GM12801 (cell line): ENCODE results near the gene PRC1.

Experiments used
- TF ChIP-seq, protein P1 (sequence below): IDR thresholded peaks from one replicate; pipeline ENCODE4 v1.5.1; 2011; ENCODE audit warnings: control low read depth; ENCODE audit not compliant: insufficient read length; ENCODE audit errors: extremely low read depth

PRC1 gene

DNA sequence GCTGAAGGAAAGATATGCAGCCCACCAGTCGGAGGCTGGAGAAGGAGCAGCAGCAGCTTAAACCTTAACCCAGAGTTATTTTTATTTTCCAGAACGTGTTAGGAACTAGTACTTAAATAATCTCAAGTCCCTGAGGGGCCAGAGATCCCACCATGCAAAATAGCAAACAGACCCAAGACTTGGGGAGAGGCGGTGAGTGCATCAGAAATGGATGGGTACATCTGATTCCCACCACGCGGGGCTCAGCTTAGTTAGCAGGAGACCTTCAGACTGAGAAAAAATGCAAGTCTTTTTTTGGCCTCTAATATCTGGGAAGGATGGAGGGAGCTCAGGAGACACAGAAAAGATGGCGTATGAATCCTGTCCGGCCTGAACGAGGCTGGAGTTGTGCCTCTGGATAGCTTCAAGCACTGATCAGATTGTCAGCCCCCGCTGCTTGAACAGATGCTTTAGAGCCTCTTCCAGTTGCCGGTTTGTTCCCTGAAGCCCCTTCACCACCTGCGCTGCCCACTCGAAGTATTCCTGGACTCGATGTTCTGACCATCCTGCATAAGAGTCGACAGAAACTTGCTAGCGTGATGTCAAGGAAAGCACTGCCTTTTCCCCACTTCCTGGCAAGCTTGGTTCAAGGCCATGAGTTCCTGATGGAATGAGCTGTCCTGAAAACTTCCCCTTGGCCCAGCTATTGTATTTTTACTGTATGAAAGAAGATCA, 63.3 kb downstream of the PRC1 start:
- TF ChIP-seq, protein P1, sequence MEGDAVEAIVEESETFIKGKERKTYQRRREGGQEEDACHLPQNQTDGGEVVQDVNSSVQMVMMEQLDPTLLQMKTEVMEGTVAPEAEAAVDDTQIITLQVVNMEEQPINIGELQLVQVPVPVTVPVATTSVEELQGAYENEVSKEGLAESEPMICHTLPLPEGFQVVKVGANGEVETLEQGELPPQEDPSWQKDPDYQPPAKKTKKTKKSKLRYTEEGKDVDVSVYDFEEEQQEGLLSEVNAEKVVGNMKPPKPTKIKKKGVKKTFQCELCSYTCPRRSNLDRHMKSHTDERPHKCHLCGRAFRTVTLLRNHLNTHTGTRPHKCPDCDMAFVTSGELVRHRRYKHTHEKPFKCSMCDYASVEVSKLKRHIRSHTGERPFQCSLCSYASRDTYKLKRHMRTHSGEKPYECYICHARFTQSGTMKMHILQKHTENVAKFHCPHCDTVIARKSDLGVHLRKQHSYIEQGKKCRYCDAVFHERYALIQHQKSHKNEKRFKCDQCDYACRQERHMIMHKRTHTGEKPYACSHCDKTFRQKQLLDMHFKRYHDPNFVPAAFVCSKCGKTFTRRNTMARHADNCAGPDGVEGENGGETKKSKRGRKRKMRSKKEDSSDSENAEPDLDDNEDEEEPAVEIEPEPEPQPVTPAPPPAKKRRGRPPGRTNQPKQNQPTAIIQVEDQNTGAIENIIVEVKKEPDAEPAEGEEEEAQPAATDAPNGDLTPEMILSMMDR: no peak

- TF ChIP-seq, protein P1: no peak
These were observed 64.9 kb downstream of the PRC1 start for GRCh38 chr15:90929246-90930019.

DNA sequence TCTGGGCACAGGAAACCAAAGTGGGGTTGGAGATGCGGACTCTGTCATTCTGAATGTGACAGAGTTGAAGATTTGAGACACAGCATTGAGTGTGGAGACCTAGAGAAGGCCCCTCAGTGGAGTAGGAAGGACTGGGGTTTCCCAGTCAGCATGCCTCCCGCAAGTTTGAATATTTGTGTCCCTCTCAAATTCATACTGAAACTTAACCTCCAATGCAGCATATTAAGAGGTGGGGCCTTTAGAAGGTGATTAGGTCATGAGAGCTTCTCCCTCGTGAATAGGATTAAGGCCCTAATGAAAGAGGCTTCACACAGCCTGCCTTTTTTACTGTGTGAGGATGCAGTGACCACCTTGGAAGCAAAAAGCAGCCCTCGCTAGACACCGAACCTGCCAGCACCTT, 70.0 kb downstream of the PRC1 start:
- TF ChIP-seq, protein P1: no peak

DNA sequence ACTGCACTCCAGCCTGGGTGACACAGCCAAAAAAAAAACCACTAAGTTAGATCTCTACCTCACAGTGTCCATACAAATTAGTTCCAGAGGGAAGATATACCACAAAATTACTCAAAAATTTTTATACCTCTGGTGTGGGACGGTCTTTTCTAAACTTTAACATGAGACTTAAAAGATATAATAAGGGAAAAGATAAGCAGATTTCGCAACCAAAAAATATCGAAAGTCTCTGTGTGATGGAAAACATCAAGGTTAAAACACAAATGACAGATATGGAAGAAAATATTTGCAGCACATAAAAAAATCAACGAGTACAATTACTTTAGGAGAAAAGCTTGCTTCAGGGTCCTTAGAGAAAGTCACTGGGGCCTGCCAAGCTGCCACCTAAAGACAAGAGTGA, 72.4 kb downstream of the PRC1 start:
- TF ChIP-seq, protein P1: no peak

DNA sequence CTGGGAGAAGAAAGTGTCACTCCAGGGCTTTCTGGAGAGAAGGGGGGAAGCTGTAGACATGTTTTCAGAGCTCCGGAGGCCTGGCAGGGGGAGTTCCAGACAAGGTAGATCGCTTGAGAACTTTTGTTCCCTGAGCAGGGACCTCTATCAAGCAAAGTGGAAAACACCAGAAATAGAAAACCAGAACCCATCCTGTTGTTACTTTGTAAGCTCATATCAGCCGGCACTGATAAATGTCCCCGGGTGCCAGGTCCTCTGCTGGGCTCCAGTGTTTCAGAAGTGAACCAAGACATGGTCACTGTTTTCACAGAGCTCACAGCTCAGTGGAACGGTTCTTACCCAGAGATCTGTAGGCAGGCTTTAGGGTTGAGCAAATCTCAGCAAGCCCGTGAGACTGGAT, 75.5 kb downstream of the PRC1 start:
- TF ChIP-seq, protein P1: no peak

DNA sequence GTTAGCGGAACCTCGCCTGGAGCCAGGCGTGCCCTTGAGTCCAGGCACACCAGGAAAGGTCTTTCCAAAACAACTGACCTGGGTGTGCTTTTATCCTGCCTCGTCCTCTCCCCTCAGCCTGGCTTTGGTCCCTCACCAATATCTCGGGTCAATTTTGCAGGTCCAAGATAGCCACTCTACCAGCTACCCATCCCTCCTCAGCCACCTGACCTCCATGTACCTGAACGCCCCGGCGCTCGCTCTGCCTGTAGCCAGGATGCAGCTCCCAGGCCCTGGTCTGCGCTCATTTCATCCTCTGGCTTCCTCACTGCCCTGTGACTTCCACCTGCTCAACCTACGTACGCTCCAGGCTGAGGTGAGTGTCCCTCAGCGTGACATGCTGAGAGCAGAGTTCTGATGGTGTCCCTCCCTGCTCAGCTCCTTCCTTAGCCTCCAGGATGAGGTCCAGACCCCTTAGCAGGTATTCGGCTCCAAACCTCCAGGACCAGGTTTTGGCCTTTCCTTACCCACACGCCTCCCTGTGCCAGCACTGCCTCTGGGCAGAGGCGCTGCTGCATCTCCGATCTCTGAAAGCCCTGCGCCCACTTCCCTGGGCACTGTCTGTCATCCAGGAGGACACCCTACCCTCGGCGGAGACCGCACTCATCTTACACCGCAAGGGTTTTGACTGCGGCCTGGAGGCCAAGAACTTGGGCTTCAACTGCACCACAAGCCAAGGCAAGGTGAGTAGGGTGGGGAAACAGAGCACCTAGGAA, 76.1 kb downstream of the PRC1 start:
- TF ChIP-seq, protein P1: no peak

- TF ChIP-seq, protein P1: no peak
These were observed 76.8 kb downstream of the PRC1 start for GRCh38 chr15:90917569-90917968.
